Smooth muscle cell of the brain vasculature (primary cell): ENCODE data around the gene UPF3B.
"Not testable (repeated sequence)": the region's sequence is repeated elsewhere in the genome, so short reads cannot be mapped to it uniquely, and the experiment has no call there.

Experiments
- DNase-seq: peaks from one replicate; pipeline ENCODE4 v3.0.0-alpha.2; 2012; ENCODE audit warnings: low read depth, low spot score

The UPF3B gene, protein sequence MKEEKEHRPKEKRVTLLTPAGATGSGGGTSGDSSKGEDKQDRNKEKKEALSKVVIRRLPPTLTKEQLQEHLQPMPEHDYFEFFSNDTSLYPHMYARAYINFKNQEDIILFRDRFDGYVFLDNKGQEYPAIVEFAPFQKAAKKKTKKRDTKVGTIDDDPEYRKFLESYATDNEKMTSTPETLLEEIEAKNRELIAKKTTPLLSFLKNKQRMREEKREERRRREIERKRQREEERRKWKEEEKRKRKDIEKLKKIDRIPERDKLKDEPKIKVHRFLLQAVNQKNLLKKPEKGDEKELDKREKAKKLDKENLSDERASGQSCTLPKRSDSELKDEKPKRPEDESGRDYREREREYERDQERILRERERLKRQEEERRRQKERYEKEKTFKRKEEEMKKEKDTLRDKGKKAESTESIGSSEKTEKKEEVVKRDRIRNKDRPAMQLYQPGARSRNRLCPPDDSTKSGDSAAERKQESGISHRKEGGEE

DNA sequence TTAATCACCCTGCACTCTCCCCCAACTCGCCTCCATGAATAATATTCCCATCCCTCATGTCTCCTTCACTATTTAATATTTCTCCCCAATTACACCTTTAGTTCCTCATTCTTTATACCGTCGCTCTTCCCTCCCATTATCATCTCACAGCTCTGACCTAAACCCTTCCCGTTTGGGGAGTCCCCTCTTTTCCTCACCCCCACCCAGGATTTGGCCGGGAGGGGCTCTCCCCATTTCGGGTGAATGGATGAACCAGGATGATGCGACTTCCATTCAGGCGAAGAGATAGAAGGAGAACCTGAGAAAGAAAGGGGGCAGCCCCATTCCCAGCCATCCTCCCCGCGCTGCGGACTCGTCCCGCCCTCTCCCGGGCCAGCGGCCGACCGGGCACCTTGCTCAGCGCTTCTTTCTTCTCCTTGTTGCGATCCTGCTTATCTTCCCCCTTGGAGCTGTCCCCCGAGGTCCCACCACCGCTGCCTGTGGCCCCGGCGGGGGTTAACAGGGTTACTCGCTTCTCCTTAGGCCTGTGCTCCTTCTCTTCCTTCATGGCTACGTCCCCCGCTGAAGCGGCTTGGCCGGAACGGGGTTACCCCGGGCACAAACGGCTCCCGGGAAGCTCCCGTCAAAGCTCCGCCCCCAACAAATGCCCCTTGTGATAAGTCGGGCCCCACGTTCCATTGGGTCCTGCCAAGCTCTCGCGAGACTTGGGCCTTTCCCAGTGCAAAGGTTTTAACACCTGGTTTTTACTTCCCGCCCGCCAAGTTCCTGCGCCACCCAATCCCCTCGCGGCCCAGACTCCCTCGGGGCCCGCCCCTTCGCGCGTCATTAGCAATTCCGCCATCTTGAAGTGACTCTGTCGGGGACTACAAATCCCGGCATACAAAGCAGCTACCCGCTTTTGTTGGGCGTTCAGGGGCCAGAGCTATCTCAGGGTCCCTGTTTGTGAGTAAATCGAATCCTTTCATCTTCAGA is at the start of gene UPF3B:
Gene UPF3B (minus strand): TSS at position 582 of the 972 bp plus-strand sequence. CDS start 35 bp downstream, at position 547.
- peak; percentile 92 for DNase-seq

DNA sequence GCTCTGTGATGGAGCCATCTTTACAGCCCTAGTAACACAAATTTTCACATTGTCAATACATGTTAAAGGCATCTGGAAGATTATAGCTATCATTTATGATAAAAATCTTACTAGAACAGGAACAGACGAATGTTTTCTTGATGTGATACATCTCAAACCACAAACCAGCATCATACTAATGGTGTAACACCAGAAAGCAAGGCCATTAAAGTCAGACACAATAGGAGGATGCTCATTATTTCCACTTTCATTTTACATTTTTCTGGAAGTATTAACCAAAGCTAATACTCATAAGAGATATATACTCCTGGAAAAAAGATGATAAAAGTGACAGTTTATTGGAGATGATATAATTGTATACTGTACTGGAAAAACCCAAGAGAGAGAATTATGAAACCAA is 48.2 kb upstream of the UPF3B start:
- DNase-seq: no peak

DNA sequence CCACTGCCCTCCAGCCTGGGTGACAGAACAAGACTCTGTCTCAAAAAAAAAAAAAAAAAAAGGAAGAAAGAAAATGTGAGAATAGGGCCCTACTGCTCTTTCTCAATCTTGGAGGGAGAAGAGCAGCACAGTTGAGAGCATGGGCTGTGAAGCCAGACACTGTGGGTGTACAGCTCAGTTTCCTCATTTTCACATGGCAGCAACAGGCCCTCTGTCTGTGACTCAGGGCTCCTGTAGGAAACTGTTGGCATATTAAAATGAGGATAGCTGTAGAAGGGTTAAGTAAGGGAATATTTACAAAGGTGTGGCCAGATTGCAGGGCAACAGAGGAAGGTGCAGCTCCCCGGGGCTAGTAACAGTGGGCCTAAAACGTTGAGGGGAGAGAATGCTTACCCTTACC is 46.4 kb upstream of the UPF3B start:
- DNase-seq: no peak

DNA sequence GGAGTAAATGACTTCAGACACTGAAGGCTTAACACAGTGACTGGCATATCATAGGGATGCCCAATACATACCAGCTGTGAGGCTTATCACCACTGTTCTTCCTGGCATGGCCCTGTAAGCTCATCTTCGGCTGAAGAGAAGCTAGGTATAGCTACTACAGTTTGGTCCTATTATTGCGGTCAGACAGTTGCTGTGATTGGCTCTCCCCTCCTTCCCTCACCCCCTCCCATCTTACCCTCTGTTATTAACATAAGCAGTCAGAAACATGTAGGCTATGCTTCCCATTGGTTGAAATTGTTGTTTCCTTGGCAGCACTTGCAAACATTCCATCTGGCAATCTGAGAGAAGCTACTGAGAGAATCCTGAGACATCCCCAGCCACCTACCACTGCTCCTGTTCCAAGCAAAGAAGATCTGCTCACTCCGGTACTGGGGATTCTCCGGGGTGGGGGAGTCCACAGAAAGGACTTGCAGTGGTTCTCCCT is 43.1 kb upstream of the UPF3B start, which contains the start of gene AKAP14:
Gene AKAP14 (plus strand): TSS at position 51 of the 484 bp plus-strand sequence. CDS start 7,331 bp downstream, outside the sequence.
- no peak for DNase-seq

DNA sequence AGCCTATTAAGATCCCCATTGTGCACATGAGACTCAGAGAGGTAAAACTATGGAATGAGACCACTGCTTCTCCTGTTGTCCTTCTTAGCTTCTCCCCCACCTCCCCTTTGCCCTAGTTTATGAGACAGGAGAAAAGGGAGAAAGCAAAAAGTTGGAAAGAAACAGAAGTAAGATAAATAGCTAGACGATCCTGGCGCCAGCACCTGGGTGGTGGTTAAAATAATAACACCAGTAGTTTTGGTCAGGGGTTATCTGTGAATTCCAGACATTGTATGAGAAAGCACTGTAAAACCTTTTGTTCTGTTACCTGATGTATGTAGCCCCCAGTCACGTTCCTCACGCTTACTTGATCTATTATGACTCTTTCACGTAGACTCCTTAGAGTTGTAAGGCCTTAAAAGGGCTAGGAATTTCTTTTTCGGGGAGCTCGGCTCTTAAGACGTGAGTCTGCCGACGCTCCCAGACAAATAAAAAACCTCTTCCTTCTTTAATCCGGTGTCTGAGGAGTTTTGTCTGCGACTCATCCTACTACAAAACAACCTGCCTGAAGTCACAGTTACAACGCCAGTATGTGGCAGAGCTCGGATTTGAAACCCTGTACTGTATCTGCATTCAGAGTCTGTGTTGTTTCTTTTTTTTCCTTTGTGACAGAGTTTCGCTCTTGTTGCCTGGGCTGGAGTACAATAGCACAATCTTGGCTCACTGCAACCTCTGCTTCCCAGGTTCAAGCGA is 39.4 kb upstream of the UPF3B start:
- DNase-seq: not testable (repeated sequence)

DNA sequence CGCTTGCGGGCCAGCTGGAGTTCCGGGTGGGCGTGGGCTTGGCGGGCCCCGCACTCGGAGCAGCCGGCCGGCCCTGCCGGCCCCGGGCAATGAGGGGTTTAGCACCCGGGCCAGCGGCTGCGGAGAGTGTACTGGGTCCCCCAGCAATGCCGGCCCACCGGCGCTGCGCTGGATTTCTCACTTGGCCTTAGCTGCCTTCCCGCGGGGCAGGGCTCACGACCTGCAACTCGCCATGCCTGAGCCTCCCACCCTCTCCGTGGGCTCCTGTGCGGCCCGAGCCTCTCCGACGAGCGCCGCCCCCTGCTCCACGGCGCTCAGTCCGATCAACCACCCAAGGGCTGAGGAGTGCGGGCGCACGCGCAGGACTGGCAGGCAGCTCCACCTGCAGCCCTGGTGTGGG is 37.9 kb upstream of the UPF3B start:
- DNase-seq: not testable (repeated sequence)

DNA sequence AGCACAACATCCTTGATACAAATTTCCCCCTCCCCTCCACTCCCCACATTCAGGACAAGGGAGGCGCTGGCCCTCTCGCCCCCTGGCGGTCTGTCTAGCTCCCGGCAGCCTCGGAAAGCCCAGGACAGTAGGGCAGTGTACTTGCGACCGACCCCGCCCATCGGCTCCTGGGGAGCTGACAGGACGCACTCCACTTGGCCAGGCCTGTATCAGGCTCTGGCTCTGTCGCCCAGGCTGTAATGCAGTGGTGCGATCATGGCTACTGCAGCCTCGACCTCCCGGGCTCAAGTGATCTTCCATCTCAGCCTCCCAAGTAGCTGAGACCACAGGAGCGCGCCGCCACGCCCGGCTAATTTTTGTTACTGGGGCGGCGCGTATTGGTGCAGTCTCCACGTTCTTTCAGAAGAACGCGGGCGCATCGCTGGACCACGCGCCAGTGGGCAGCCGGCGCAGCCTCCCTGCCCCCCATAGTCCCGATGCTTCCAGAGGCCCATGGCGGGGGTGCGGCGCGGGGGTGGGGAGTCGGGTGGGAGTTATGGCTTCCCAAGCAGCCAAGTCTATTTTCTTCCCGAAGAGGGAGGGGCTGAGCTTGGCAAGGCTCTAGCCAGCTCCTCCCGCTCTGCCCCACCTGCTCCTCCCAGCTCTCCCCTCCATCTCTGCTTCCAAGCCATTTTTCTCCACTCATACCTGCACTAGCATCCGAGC is 35.1 kb upstream of the UPF3B start:
- DNase-seq: no peak

DNA sequence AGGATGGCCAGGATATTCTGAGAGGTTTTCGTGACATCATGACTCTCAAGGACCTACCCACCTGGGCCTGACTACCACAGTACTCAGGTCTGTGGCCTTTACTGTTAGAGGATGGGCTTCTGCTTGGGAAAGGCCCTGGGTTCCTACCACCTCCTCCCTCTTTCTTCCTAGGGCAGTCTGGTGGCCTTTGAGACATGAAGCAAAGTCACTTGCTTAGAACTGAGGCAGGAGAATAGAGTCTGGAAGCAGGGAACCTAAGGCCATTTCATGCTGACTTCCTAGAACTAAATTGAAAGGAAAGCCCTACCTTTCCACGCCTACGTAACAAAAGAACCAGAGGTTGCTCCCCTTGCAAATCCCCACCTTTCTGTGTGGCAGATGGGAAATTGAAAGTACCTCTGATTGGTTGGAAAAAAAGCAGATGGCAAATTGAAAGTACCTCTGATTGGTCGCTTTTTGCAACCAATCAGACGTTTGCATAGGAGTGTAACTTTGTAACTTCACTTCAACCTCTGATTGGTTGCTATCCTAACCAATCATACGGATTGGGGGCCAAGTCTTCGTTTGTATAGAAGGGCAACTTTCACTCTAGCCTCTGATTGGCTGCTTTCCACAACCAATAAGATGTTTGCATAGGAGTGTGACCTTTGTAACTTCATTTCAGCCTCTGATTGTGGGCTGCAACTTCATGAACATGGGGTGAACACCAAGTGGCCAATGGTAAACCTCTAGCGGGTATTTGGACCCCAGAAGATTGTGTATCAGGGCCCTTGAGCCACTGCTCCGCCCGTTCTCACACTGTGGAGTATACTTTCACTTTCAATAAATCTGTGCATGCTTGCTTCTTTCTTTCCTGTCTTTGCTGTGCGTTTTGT is 33.0 kb upstream of the UPF3B start:
- no peak for DNase-seq

DNA sequence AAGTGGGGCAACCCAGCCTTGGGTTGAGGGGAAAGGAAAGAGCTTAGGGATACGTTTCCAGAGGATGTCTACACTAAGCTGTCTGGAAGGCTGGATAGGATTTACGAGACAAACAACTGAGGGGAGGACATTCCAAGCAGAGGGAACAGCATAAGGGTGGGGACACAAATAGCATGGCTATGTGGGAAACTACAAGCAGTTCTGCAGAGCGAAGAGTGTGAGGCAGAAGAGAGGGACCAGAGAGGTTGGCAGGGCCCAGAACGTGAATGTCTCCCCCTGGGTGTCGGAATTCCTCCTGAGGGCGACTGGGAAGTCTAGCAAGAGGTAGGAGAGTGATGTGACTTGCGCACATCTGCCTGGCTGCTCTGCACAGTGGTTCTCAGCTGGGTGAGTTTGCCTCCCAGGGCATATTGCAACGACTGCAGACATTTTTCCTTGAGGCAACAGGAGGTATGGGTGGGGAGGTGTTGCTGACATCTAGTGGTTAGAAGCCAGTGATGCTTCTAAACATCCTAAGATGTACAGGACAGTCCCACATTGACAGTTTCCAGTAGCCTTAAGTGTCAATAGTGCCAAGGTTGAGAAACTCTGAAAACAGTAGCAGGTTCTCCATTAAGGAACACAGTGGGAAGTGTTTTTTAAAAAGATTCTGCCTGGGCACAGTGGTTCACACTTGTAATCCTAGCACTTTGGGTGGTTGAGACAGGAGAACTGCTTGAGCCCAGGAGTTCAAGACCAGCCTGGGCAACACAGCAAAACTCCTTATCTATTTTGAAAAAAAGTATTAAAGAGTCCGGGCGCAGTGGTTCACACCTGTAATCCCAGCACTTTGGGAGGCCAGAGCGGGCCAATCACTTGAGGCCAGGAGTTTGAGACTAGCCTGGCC is 28.0 kb upstream of the UPF3B start:
- no peak for DNase-seq

DNA sequence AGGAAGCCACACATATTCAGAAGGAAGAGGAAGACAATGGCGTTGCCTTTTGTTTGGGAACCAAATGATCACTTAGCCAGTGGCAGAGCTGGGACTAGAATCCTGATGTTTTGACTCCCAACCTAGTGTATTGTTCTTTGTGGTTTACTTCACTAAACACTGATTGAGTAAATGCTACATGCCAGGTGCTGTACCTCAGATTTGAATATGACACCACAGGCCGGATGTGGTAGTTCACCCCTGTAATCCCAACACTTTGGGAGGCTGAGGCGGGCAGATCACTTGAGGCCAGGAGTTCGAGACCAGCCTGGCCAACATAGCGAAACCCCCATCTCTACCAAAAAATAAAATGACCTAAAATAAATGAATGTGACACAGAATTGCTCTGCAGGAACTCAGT is 27.3 kb upstream of the UPF3B start:
- no peak for DNase-seq

DNA sequence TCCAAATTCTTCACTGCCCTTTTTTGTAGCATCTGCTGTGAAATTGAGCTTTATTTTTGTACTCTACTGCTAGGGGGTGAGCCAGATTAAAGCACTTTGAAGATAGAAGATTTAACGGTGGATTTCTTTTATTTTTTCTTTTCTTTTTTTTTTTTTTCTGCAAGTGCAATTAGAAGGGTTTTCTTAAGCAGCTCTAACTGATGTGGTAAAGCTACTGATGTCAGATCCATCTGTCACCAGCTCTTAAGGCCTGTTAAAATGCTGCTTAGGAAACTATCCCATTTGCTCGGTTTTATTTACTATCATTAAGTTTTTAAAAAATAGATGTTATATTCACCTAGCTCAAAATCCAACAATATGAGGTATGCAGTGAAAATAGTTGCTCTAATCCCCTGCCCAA is 26.0 kb upstream of the UPF3B start:
- no peak for DNase-seq

DNA sequence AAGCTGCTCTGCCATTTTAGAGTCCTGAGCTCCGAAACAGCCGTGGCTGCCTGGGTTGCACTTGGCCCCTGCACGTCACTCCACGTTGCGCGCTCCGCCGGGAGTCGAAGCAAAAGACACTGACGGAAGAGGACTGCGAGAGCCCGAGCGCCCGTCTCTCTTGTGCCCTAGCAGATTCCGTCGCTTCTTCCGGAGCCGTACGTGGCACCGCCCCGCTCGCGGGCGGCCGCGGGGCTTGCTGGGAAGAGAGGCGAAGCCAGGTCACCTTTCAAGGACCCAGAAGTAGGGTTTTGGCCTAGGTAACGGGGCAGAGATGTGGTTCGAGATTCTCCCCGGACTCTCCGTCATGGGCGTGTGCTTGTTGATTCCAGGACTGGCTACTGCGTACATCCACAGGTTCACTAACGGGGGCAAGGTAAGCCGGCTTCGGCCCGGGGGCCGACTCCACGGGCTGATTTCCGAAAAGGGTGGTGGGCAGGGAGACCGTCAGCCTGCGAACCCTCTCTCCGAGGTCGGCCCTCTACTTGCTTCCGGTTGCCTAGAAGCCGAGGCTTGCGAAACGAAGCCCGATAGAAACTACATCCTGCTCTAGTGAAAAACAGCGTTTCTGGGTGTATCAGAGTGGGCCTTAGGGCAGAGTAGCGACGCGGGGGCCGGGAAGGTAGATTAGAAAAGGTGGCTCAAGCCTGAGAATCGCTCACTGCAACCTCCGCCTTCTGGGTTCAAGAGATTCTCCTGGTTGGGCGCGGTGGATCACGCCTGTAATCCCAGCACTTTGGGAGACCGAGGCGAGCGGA is 19.0 kb upstream of the UPF3B start, which contains the start of the genes NDUFA1 and RNF113A:
Gene NDUFA1 (plus strand): TSS at position 234 of the 797 bp plus-strand sequence. CDS start 80 bp downstream, at position 314.
Gene RNF113A (minus strand): TSS at position 135 of the 797 bp plus-strand sequence. CDS start 120 bp downstream, at position 15.
- no peak for DNase-seq

DNA sequence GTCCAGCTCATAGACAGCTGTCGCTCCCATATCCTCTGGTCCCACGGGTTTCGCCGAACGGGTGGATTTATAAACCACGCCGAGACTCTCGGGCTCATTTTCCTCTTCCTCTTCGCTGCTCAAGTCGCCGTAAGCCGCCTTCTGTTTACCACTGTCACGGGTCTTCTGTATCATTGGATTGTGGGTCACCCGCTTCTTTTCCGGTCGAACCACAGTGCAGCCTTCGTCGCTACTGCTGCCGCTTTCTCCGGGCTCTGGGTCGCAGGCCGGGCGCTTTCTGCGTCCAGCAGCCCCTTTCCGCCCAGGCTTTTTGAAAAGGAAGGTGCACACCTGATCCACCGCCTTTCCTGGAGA is 18.5 kb upstream of the UPF3B start:
- DNase-seq: no peak

DNA sequence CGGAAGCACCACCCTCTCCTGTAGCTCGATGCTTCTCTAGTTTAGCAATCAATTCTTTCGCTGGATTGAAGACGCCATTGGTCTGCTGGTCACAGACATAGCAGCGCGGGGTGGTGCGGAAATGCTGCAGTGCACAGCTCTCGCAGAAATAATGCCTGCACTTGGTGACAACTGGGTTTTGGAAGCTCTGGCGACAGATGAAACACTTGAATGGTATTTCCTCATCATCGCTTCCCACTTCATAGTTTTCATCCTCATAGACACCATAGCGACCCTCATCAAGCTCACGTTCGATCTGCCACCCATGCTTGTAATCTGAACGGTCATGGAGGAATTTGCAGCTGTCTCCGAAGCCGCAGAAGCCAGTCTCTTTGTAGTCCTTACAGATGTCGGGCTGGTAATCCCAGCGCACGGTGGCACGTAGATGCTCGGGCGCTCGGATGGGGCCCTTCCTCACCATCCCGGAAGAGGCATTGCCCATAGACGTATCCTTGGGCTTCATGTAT is 17.9 kb upstream of the UPF3B start:
- DNase-seq: no peak

DNA sequence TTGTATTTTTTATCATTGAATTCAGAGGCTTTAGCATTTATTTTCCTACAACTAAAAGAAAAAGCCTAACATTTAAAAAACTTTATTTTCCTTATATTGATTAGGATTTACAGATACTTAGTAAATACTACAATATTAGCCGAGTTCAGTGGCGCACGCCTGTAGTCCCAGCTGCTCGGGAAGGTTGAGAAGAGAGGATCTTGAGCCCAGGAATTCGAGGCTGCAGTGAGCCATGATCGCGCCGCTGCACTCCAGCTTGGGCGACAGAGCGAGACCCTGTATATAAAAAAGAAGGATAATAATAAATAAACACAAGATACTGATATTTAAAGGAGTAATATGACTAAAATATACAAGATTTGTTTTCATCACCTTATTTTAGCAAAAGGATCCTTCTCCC is 681 bp upstream of the UPF3B start:
- no peak for DNase-seq

DNA sequence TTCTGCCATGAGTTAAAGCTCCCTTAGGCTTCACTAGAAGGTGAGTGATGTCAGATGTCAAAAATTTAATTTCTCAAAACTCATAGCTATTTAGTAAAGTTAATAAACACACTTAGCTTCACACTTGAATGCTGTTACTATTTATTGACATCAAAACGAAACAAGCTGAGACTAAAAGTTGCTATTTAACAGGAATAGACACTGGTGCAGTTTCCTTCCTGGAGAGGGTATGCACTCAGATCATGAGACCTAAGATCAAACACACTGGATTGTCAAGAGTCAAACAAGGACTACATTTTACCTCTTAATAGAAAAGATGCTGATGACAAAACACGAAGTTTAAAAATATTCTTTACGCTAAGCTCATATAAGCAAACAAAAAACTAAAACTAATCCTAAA is 18.9 kb downstream of the UPF3B start:
- no peak for DNase-seq

DNA sequence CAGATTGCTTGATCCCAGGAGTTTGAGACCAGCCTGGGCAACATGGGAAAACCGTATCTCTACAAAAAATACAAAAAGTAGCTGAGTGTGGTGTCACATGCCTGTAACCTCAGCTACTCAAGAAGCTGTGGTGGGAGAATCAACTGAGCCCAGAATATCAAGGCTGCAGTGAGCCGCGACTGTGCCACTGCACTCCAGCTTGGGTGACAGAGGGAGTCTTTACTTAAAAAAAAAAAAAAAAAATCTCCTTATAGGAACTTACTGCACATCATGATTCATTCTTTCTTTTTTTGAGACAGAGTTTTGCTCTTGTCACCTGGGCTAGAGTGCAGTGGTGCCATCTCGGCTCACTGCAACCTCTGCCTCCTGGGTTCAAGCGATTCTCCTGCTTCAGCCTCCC is 24.3 kb downstream of the UPF3B start:
- no peak for DNase-seq
